Pancreas (tissue), 10 donors: ENCODE measurements around the gene PCNP. TPM values are rescaled to one million over a fixed set of nuclear protein-coding genes. Genes with fewer than 3 reads are reported as not detected.
"Not testable (repeated sequence)": the region's sequence is repeated elsewhere in the genome, so short reads cannot be mapped to it uniquely, and the experiment has no call there.

Experiments
- ATAC-seq, 4 donors: fragments of 200-7000 bp; cut with Tn5 transposase; one replicate each; pipeline versions ENCODE4 v1.8.0 to v1.9.1; 2020; ENCODE audit warnings: mild to moderate bottlenecking in 4 of 4, moderate library complexity in 4 of 4
- DNase-seq, 6 donors: peaks; one replicate each; pipeline ENCODE4 v3.0.0-alpha.2; 2020
- FAIRE-seq: peaks from 2 replicates; lab custom pipeline; 2012; peaks lifted over from hg19 to GRCh38; lab: Jason Lieb, UNC
- H3K27ac ChIP-seq, 4 donors: fragments of 200-600 bp; sonication (generic); 1 replicate in 3 of 4; 2 replicates in 1 of 4; pipeline versions ENCODE4 v1.5.0 to v1.8.0; 2020
- H3K27me3 ChIP-seq, 4 donors: fragments of 200-600 bp; one replicate each; pipeline ENCODE4 v1.8.0; 2021
- H3K36me3 ChIP-seq, 3 donors: fragments of 200-600 bp; sonication (generic) in 1 of 3; one replicate each; pipeline versions ENCODE4 v1.5.0 to v1.8.0; 2020 to 2021
- H3K4me1 ChIP-seq, 3 donors: fragments of 200-600 bp; one replicate each; pipeline ENCODE4 v1.8.0; 2021
- H3K4me3 ChIP-seq, 4 donors: fragments of 200-600 bp; sonication (generic) in 2 of 4; one replicate each; pipeline versions ENCODE4 v1.5.0 to v1.8.0; 2020 to 2021
- H3K9me3 ChIP-seq, 4 donors: fragments of 200-600 bp; one replicate each; pipeline ENCODE4 v1.8.0; 2021
- WGBS, 2 donors: extraction: QIAGEN DNeasy Blood & Tissue Kit; methylation state at CpG; one replicate each; pipeline ENCODE4 v1.1.7; 2013; 5-methylcytosine and 5-hydroxymethylcytosine counted together
- intact Hi-C, 3 donors: fragments of 100-400 bp; cut with DNase I; formaldehyde crosslinking; loops; one replicate each; pipeline versions ENCODE4 v1.11.1 to v1.14.2; 2022
- polyA plus RNA-seq, 2 donors: library from polyadenylated mRNA; stranded (reverse); fragments of 200-250 nt; gene quantifications; one replicate each; pipeline ENCODE4 v1.2.3, GENCODE V29; 2013
- total RNA-seq, 6 donors: library from RNA; stranded (reverse); fragmentation: NEBNext Ultra II Directional in 4 of 6; extraction: Animal tissue kit (Norgen Biotek cat#: 25700) in 4 of 6; gene quantifications; one replicate each; pipeline versions ENCODE4 v1.2.1 to v1.2.4, GENCODE V29; 2021 to 2023
- TF ChIP-seq, protein P1 (sequence below), 4 donors: fragments of 200-600 bp; sonication (generic) in 3 of 4; IDR thresholded peaks; one replicate each; pipeline versions ENCODE4 v1.5.0 to v1.8.0; 2021; ENCODE audit warnings: antibody characterized with exemption in 4 of 4
- donor health status: healthy with polysubstance abuse.
- donor health status: DM: no; HTN: no; CAD: no; lungs with moderate emphysema.
- donor health status: DM: no; HTN: no; CAD: no.
- donor health status: control.
- donor health status: control.
- donor health status: Bipolar disorder and iron deficiency.
- donor health status: DM: yes; HTN: yes; CAD: no.
- donor health status: DM: no; HTN: no; CAD: no.
- donor health status: DM: no; HTN: no; CAD: no.
- donor health status: DM: yes; HTN: yes; CAD: no.

PCNP gene
- total and polyA plus RNA-seq, 8 donors = 35.5 to 71.2 (median 65.0) TPM

DNA sequence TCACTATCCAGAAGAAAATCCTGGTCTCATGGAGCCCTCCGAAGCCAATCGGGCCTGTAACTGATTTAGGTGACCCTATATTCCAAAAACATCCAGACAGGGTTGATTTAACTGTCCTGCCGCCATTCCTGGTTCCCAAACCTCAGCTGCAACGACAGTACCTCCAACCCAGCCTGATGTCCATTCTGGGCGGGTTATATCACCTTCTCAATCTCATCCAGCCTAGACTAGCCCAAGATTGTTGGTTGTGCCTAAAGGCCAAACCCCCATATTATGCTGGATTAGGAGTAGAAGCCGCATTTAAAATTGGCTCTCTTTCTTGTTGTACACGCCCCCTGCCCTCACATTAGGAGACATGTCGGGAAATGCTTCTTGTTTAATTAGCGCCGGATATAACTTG lies 66.3 kb downstream of the PCNP start:
- WGBS, 2 donors = 78 to 88% methylated on average over 10 of the region's 10 CpGs
- H3K27ac ChIP-seq = no peak overlapping the region
- FAIRE-seq = no peak
- TF ChIP-seq, protein P1, sequence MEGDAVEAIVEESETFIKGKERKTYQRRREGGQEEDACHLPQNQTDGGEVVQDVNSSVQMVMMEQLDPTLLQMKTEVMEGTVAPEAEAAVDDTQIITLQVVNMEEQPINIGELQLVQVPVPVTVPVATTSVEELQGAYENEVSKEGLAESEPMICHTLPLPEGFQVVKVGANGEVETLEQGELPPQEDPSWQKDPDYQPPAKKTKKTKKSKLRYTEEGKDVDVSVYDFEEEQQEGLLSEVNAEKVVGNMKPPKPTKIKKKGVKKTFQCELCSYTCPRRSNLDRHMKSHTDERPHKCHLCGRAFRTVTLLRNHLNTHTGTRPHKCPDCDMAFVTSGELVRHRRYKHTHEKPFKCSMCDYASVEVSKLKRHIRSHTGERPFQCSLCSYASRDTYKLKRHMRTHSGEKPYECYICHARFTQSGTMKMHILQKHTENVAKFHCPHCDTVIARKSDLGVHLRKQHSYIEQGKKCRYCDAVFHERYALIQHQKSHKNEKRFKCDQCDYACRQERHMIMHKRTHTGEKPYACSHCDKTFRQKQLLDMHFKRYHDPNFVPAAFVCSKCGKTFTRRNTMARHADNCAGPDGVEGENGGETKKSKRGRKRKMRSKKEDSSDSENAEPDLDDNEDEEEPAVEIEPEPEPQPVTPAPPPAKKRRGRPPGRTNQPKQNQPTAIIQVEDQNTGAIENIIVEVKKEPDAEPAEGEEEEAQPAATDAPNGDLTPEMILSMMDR (IDR thresholded peaks at IDR 0.05) = no peak
- no peak for DNase-seq
- no peaks in the 10 kb centered on the region for H3K4me1 ChIP-seq
- H3K36me3 ChIP-seq = no peaks in the 10 kb centered on the region
- H3K27me3 ChIP-seq = no peaks in the 10 kb centered on the region
- no peak overlapping the region for H3K4me3 ChIP-seq
- intact Hi-C loops = no loop called here
- no peaks in the 10 kb centered on the region for H3K9me3 ChIP-seq
- no peak for ATAC-seq

DNA sequence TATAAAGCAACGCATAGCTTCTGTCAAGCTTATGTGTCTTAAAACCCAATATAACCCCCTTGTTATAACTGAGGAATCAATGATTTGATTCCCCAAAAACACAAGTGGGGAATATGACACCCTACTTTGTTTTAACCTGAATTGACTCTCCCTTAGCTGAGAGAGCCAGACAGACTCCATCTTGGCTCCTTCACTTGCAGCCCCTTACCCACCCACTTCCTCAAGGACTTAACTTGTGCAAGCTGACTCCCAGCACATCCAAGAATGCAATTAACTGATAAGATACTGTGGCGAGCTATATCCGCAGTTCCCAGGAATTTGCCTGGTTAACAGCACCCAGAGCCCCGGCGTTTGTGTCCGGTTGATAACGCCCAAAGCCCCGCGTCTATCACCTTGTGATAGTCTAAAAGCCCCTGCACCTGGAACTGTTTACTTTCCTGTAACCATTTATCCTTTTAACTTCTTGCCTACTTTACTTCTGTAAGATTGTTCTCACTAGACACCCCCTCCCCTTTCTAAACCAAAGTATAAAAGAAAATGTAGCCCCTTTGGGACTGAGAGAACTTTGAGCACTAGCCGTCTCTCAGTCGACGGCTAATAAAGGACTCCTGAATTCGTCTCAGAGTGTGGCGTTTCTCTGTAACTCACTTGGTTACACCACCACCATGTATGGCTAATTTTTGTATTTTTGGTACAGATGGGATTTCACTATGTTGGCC lies 67.6 kb downstream of the PCNP start:
- H3K27ac ChIP-seq, FAIRE-seq, H3K36me3 ChIP-seq, H3K27me3 ChIP-seq, H3K4me3 ChIP-seq, DNase-seq, H3K4me1 ChIP-seq, ATAC-seq, intact Hi-C loops, H3K9me3 ChIP-seq: not testable (repeated sequence)
- whole genome bisulfite sequencing, 2 donors = 46 to 48% methylated on average over 14 of the region's 14 CpGs

DNA sequence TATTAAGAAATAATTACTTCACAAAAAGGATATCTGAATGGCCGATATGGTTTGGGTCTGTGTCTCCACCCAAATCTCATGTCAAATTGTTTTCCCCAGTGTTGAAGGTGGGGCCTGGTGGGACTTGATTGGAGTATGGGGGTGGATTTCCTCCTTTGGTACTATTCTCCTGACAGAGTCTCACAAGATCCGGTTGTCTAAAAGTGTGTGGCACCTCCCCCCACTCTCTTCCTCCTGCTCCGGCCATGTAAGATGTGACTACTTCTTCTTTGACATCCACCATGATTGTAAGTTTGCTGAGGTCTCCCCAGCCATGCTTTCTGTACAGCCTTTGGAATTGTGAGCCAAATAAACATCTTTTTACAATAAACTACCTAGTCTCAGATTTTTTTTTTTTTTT lies 68.5 kb downstream of the PCNP start:
- Histone ChIP-seq H3K9me3 (no peaks in the 10 kb centered on the region), H3K4me1 (no peaks in the 10 kb centered on the region), H3K27ac (no peak overlapping the region), H3K27me3 (no peaks in the 10 kb centered on the region), H3K36me3 (no peaks in the 10 kb centered on the region), H3K4me3 (no peak overlapping the region)
- ATAC-seq = no peak
- WGBS, 2 donors = 75 to 89% methylated on average over 3 of the region's 3 CpGs
- no peak for FAIRE-seq
- intact Hi-C loops = no loop called here
- TF ChIP-seq, protein P1 (IDR thresholded peaks at IDR 0.05) = no peak
- no peak for DNase-seq

DNA sequence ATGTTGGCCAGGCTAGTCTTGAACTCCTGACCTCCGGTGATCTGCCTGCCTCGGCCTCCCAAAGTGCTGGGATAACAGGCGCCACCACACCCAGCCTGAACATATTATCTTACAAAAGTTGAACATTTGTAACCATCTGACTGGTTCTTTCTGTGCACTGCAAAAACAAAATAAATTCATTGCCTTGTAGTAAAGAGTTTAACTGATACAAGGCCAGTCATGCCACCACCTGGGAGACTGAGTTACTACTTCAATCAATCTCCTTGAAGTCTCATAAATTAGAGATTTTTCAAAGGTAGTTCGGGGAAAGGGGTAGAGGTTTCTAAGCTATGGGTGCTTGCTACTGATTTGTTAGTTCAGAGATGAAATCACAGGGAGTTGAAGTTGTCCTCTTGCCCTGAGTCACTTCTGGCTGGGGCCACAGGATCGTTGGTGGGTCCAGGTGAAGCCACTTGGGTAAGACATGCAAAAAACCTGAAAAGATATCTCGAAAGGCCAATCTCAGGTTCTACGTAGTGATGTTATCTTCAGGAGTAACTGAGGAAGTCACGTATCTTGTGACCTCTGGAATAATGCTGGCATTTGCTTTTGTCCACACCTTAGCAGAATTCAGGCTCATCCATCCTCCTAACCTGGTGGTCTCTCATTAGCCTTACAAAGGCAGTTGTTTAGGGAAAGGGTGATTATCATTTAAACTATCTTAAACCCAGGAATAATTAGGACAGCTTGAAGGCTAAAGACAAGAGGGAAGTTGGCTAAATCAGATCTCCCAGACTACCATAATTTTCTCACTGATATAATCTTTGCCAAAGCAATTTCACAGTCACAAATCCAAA lies 69.2 kb downstream of the PCNP start:
- no peak for FAIRE-seq
- TF ChIP-seq, protein P1 (IDR thresholded peaks at IDR 0.05) = no peak

More for the DNA sequence above, 69.2 kb downstream of the PCNP start:
- ATAC-seq (no peak), DNase-seq (no peak)
- Histone ChIP-seq H3K4me3 (no peak overlapping the region), H3K9me3 (no peaks in the 10 kb centered on the region), H3K36me3 (peaks cover 0 to under 1% (median 0%) of the 10 kb centered on the region in 3 donors), H3K27me3 (no peaks in the 10 kb centered on the region), H3K4me1 (no peaks in the 10 kb centered on the region), H3K27ac (no peak overlapping the region)
- intact Hi-C loops = no loop called here
- WGBS, 2 donors = 81 to 84% methylated on average over 8 of the region's 8 CpGs

Other genes with a start within 250 kb of the PCNP start
- gene SENP7, start 61.0 kb upstream of the PCNP start, total RNA-seq = 10 to 100 TPM in 1 of 6 donors, 1 to 10 TPM in 5; 5.7 to 13.7 (median 8.6) TPM
- gene SENP7, start 61.0 kb upstream of the PCNP start, polyA plus RNA-seq = 10 to 100 TPM in 1 of 2 donors, 1 to 10 TPM in 1; 6.7 to 13.3 TPM
- 1 to 10 TPM; 4.4 to 8.4 (median 6.8) TPM for gene TRMT10C, start 12.3 kb upstream of the PCNP start, total RNA-seq
- gene TRMT10C, start 12.3 kb upstream of the PCNP start, polyA plus RNA-seq = 1 to 10 TPM; 3.7 to 8.1 TPM
- gene ZBTB11, start 103.0 kb downstream of the PCNP start, total RNA-seq = 10 to 100 TPM in 1 of 6 donors, 1 to 10 TPM in 5; 5.4 to 11.0 (median 7.7) TPM
- gene ZBTB11, start 103.0 kb downstream of the PCNP start, polyA plus RNA-seq = 1 to 10 TPM; 4.5 to 6.8 TPM
- 1,000 to 10,000 TPM in 1 of 6 donors, 100 to 1,000 TPM in 5; 613 to 1,028 (median 732) TPM for gene RPL24, start 112.5 kb downstream of the PCNP start, total RNA-seq
- gene RPL24, start 112.5 kb downstream of the PCNP start, polyA plus RNA-seq = 1,000 to 10,000 TPM; 1,530 to 2,125 TPM
- 1 to 10 TPM; 1.4 to 4.6 (median 2.3) TPM for gene CEP97, start 150.4 kb downstream of the PCNP start, total RNA-seq
- 1 to 10 TPM in 1 of 2 donors, under 1 TPM in 1; 0.76 to 1.4 TPM for gene CEP97, start 150.4 kb downstream of the PCNP start, polyA plus RNA-seq
- gene NXPE3, start 205.0 kb downstream of the PCNP start, total RNA-seq = 1 to 10 TPM; 1.8 to 4.3 (median 2.4) TPM
- gene NXPE3, start 205.0 kb downstream of the PCNP start, polyA plus RNA-seq = 1 to 10 TPM; 1.4 to 3.3 TPM